ENCODE results near the gene VN1R4. TPM values are rescaled to one million over a fixed set of nuclear protein-coding genes. Genes with fewer than 3 reads are reported as not detected.
A peak's percentile ranks its signal among the peaks of the same experiment; 100 is the strongest.
"Not testable (repeated sequence)": the region's sequence is repeated elsewhere in the genome, so short reads cannot be mapped to it uniquely, and the experiment has no call there.

VN1R4 gene, protein sequence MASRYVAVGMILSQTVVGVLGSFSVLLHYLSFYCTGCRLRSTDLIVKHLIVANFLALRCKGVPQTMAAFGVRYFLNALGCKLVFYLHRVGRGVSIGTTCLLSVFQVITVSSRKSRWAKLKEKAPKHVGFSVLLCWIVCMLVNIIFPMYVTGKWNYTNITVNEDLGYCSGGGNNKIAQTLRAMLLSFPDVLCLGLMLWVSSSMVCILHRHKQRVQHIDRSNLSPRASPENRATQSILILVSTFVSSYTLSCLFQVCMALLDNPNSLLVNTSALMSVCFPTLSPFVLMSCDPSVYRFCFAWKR
- not detected for total RNA-seq
- long read RNA-seq = 0 reads

DNA sequence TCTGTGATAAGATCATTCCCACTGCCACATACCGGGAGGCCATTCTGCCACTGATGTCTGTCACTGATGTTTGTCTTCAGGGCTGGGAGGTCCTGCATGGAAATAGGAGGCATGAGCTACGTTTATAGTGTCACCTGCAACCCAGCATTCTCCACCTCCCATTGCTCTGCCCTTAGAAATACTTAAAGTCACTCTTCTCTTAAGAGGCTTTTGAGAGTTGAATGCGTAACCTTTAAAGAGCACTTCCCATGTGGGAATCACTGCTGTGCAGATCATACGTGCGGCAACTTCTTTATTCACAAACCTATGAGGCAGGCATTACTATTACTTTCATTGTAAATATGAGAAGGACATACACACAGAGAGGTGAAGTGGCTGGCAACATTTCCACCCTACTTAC lies at the start of gene VN1R4:
VN1R4 (minus strand) TSS at position 101 of the 400 bp plus-strand sequence; CDS start at position 43, 58 bp downstream.
- intact Hi-C loops (cut with DNase I) = not testable (repeated sequence)

DNA sequence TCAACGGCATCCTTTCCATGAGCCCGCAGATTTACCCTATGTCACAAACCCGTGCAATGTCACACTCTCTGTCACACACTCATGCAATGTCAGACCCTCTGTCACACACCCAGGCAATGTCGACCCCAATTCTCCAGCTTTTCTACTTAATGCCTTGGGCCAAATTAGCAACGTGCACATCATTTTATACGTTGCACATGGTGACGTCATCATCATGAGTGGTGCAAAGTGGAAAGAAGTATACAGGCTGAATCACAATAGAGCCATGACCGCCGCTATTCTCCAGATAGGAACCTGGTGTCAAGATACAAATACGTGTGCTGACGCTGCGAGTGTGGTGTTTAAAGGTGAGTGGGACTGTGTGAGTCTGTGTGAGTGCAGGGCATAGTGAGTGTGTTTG lies 44.4 kb upstream of the VN1R4 start:
- no peak for DNase-seq
- intact Hi-C loops (cut with DNase I) = no loop called here
- ATAC-seq (ENCODE audit: poor library complexity) = no peak

More for the DNA sequence above, at the start of gene VN1R4:
- not testable (repeated sequence) for DNase-seq; ATAC-seq (ENCODE audit: poor library complexity)

GRCh38 chr19:53311044-53311443 lies 43.5 kb upstream of the VN1R4 start:
- ATAC-seq (ENCODE audit: poor library complexity) (no peak), DNase-seq (no peak)
- intact Hi-C loops (cut with DNase I) = no loop called here

DNA sequence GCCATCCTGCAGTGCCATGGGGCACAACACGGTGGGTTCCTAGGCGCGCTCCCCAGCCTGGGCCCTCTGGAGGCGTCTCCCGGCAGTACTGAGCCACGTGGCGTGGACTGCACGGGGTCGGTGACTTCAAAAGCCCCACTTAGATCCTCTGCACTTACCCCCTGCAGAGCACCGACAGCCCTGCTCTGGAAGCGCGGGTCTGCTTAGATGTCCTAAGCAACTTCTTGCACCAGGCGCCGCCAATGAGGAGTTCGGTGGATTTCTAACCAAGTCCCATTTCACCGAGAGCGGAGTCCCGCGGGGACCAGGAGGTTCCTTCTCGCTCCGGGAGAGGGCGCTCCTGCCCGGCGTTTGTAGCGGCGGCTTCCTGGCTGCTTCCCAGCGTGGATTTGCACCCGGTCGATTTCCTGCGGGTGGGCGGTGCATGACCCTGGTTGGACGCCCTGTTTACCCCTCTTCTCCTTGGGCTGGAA lies 40.9 kb upstream of the VN1R4 start:
- ATAC-seq (ENCODE audit: poor library complexity) (no peak), DNase-seq (no peak)
- intact Hi-C loops (cut with DNase I) = no loop called here

DNA sequence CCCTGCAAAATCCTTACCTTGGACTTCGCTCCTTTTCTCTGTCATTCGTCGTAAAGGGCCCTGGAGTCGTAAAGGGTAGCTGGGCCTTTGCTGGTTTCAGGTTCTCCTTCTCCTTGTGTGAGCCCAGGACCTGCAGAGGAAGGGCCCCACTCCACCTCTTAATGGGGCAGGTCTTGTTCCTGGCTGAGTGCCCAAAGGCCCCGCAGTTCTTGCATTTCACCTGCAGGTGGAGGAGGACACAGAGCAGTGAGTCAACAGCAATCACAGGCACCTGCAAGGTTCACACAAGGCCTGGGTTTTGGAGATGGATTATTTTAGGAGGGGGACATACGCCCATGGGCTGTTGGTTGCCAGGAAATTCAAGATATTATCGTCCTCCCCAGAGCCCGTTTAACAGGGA lies 33.8 kb upstream of the VN1R4 start:
- intact Hi-C loops (cut with DNase I); ATAC-seq (ENCODE audit: poor library complexity); DNase-seq: not testable (repeated sequence)

DNA sequence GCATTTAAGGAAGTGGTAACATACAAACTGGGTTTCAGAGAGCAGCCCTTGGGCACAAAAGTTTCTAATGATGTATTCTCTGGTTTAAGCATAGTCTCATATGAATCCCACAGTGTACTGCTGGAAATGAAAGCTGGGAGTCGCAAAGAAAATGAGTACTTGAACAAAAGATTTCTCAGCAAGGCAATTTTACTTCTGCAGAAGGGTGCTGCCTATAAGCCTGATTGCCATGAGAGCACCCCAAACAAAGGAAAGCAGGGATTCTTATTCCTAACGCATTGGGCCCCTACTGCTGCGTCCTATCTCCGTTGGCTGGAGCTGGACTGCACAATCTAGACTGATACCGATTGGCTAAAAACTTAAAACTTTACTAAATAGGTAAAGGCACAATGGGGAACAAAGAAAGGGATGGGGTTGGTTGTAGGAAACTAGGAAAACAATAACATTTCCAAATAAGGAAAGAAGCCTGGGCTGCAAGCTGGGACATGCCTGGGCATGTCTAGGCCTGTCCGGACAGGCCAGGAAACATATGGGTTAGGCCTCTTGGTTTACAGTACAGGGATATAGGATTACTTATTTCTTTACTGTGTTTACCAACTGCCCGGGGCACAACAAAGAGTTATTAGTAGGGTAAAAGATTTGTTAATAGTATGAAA lies 27.4 kb upstream of the VN1R4 start:
- intact Hi-C loops (cut with DNase I) = no loop called here
- DNase-seq (no peak), ATAC-seq (ENCODE audit: poor library complexity) (no peak)

DNA sequence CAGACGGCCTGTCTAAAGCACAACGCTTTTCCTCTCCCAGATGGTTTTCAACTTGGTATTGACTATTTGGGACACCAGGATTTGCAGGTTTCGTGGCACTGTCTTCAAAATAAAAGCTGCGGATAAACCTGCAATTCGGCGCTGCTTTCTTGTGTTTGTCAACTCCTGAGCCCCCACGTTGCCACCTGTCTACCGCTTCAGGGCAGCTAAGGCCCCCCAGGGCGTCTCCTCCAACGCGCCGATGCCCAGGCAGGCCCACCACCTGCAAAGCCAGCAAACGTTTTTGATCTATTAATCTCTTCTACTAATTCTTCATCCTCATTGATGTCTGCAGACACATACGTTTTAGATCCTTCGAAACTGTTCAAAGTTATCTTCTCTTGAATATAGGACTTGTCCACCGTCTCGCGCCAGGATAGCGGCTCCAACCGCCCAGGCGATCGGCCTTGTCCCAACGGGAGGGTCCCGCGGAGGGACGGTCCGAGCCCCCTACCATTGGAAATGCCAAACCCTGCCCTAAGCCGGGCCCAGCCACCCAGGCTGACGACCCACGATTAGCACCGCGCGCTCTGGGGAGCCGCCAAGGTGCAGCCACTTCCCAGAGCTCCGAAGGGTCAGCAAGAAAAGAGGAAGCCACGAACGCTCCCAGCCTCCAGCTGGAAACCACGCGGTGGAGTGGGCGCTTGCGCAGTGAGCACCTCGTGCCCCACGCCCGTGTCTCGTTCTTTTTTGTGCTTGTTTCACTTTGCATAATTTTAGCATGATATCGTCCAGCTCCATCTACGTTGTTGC lies 23.4 kb upstream of the VN1R4 start:
- ATAC-seq (ENCODE audit: poor library complexity) (no peak), DNase-seq (no peak)
- intact Hi-C loops (cut with DNase I) = no loop called here

GRCh38 chr19:53285087-53285486 lies 17.6 kb upstream of the VN1R4 start:
- no peak for ATAC-seq (ENCODE audit: poor library complexity)
- DNase-seq = no peak
- intact Hi-C loops (cut with DNase I) = no loop called here

DNA sequence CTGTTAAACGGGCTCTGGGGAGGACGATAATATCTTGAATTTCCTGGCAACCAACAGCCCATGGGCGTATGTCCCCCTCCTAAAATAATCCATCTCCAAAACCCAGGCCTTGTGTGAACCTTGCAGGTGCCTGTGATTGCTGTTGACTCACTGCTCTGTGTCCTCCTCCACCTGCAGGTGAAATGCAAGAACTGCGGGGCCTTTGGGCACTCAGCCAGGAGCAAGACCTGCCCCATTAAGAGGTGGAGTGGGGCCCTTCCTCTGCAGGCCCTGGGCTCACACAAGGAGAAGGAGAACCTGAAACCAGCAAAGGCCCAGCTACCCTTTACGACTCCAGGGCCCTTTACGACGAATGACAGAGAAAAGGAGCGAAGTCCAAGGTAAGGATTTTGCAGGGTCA lies 14.4 kb upstream of the VN1R4 start:
- intact Hi-C loops (cut with DNase I); DNase-seq; ATAC-seq (ENCODE audit: poor library complexity): not testable (repeated sequence)

DNA sequence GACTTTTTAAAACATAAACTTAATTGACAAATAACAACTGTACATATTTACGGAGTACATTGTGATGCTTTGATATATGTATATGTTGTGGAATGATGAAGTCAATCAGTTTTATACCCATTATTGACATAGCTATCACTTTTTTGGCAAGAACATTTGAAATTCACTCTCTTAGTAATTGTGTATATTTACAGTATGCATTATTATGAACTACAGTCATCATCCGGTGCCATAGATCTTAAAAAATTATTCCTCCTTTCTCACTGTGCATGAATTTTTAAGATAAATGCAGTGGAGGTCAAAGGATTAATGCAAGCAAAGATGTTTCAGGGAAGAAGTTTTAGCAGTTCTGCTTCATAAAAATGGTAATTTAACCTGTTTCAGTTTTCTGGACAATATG lies 8.0 kb upstream of the VN1R4 start:
- intact Hi-C loops (cut with DNase I) = no loop called here
- ATAC-seq (ENCODE audit: poor library complexity) (no peak), DNase-seq (no peak)

DNA sequence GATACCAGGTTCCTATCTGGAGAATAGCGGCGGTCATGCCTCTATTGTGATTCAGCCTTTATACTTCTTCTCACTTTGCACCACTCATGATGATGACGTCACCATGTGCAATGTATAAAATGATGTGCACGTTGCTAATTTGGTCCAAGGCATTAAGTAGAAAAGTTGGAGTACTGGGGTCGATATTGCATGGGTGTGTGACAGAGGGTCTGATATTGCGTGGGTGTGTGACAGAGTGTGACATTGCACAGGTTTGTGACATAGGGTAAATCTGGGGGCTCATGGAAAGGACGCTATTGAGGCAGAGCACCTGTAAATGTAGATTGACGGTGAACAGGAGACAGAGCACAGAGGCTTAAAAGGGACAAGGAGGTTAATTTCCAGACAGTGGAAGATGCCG lies 4.5 kb upstream of the VN1R4 start:
- ATAC-seq (ENCODE audit: poor library complexity) (no peak), DNase-seq (no peak)
- intact Hi-C loops (cut with DNase I) = no loop called here

DNA sequence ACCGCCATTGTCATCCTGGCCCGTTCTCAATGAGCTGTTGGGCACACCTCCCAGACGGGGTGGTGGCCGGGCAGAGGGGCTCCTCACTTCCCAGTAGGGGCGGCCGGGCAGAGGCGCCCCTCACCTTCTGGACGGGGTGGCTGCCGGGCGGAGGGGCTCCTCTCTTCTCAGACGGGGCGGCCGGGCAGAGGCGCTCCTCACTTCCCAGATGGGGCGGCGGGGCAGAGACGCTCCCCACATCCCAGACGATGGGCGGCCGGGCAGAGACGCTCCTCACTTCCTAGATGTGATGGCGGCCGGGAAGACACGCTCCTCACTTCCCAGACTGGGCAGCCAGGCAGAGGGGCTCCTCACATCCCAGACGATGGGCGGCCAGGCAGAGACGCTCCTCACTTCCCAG lies 2.3 kb upstream of the VN1R4 start:
- not testable (repeated sequence) for DNase-seq; ATAC-seq (ENCODE audit: poor library complexity)

GRCh38 chr19:53257715-53258342 lies 9.7 kb downstream of the VN1R4 start, which contains the start of gene VN1R2:
TSS of gene VN1R2 (plus strand) at chr19:53258292. CDS start at chr19:53258376, 84 bp downstream.
- DNase-seq; intact Hi-C loops (cut with DNase I); ATAC-seq (ENCODE audit: poor library complexity): not testable (repeated sequence)

More for the DNA sequence above, 2.3 kb upstream of the VN1R4 start:
- intact Hi-C loops (cut with DNase I) = not testable (repeated sequence)

GRCh38 chr19:53254411-53255341 lies 12.8 kb downstream of the VN1R4 start, which contains the start of gene ZNF677:
TSS of gene ZNF677 (minus strand) at chr19:53254873. CDS start at chr19:53251550, 3,323 bp downstream.
- ATAC-seq (ENCODE audit: poor library complexity) (peak; percentile 100), DNase-seq (peak; percentile 96)
- intact Hi-C loops (cut with DNase I) = no loop called here

DNA sequence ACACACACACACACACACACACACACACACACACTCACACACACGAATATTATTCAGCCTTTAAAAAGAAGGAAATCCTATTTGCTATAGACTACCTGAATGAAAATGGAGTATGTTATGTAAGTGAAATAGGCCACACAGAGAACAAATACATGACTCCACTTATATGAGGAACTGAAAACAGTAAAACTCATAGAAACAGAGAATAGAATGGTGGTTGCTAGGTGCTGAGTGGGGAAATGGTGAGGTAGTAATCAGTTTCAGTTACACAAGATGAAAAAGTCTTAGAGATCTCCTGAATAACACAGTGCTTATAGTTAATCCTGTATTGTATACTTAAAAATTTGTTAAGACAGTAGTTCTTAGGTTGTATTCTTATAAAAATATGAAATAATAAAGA lies 21.0 kb downstream of the VN1R4 start:
- ATAC-seq (ENCODE audit: poor library complexity) = no peak
- intact Hi-C loops (cut with DNase I) = no loop called here
- no peak for DNase-seq

- DNase-seq = no peak
- intact Hi-C loops (cut with DNase I) = no loop called here
- no peak for ATAC-seq (ENCODE audit: poor library complexity)
Measured at GRCh38 chr19:53237114-53237777, 30.3 kb downstream of the VN1R4 start.

GRCh38 chr19:53224606-53225005 lies 42.9 kb downstream of the VN1R4 start:
- no peak for ATAC-seq (ENCODE audit: poor library complexity)
- intact Hi-C loops (cut with DNase I) = no loop called here
- DNase-seq = no peak
